H1 (cell line): ENCODE results near the gene CALCR. TPM values are rescaled to one million over a fixed set of nuclear protein-coding genes. Genes with fewer than 3 reads are reported as not detected.

ENCODE experiments used
- RNF2 ChIP-seq: fragments of 200-900, 300-1000 bp; sonication (generic); IDR thresholded peaks from 2 replicates; pipeline ENCODE4 v1.7.1; 2016; ENCODE audit warnings: borderline replicate concordance, low read depth, mild to moderate bottlenecking, antibody characterized with exemption, low read length; ENCODE audit not compliant: poor library complexity, severe bottlenecking; ENCODE audit errors: missing control alignments
- polyA plus RNA-seq, 7 experiments: library from polyadenylated mRNA; depleted of rRNA in 3 of 7; stranded (reverse) in 5 of 7; unstranded in 2 of 7; fragments of >200 nt in 5 of 7; fragments of 200-250 nt in 2 of 7; gene quantifications; 1 replicate in 5 of 7; 2 replicates in 1 of 7; 4 replicates in 1 of 7; pipeline versions ENCODE4 v1.2.1 to v1.2.3, GENCODE V29; 2011 to 2013; ENCODE audit warnings: missing spikeins in 2 of 7, mixed read lengths in 2 of 7
- total RNA-seq: library from RNA; stranded (reverse); fragmentation: NEBNext Ultra II Directional; extraction: Animal tissue kit (Norgen Biotek cat#: 25700); gene quantifications from 2 replicates; pipeline ENCODE4 v1.2.1, GENCODE V29; 2021

CALCR gene
- total and polyA plus RNA-seq, 2 of the 8 experiments (the other 6 are each of a cell fraction or from before 2014, with no cell fraction given): 1.0 to 3.6 TPM

- TF ChIP-seq RNF2: no peak
These were observed 45.5 kb upstream of the CALCR start (continued) for GRCh38 chr7:93620057-93620456.
